Measurements from ENCODE around the gene CDC42EP3. TPM values are rescaled to one million over a fixed set of nuclear protein-coding genes. Genes with fewer than 3 reads are reported as not detected.

Gene CDC42EP3
- total RNA-seq, 1 donor from 2014 or later, result 75.3 TPM

GRCh38 chr2:37664231-37664643 lies 7.2 kb downstream of the CDC42EP3 start:
- ATAC-seq (ENCODE audit: poor library complexity) (no peak), DNase-seq (no peak)
- intact Hi-C loops (cut with DNase I), result no loop called here

- ATAC-seq (ENCODE audit: poor library complexity), result no peak
- intact Hi-C loops (cut with DNase I), result no loop called here
- no peak for DNase-seq
These were observed 8.1 kb downstream of the CDC42EP3 start for GRCh38 chr2:37663390-37663789.

- DNase-seq (no peak), ATAC-seq (ENCODE audit: poor library complexity) (no peak)
- intact Hi-C loops (cut with DNase I), result loop anchor here (10.0 kb wide), 1 partner anchor 245 kb away; no protein-coding TSS in a partner anchor
These were observed 11.7 kb downstream of the CDC42EP3 start for GRCh38 chr2:37659723-37660122.

- intact Hi-C loops (cut with DNase I), result loop anchor here (10.0 kb wide), 1 partner anchor 244 kb away; no protein-coding TSS in a partner anchor
These were observed 12.8 kb downstream of the CDC42EP3 start for GRCh38 chr2:37658682-37659081.

GRCh38 chr2:37657471-37657870 lies 14.0 kb downstream of the CDC42EP3 start:
- intact Hi-C loops (cut with DNase I), result loop anchor here (10.0 kb wide), 1 partner anchor 243 kb away; no protein-coding TSS in a partner anchor
- ATAC-seq (ENCODE audit: poor library complexity), result no peak
- no peak for DNase-seq

More at GRCh38 chr2:37658682-37659081, 12.8 kb downstream of the CDC42EP3 start:
- no peak for ATAC-seq (ENCODE audit: poor library complexity)
- DNase-seq, result no peak

- intact Hi-C loops (cut with DNase I), result loop anchor here (10.0 kb wide), 1 partner anchor 242 kb away; no protein-coding TSS in a partner anchor
- ATAC-seq (ENCODE audit: poor library complexity), result no peak
- no peak for DNase-seq
These were observed 14.7 kb downstream of the CDC42EP3 start for GRCh38 chr2:37656512-37657423.

- intact Hi-C loops (cut with DNase I), result loop anchor here (10.0 kb wide), 1 partner anchor 240 kb away; no protein-coding TSS in a partner anchor
These were observed 16.3 kb downstream of the CDC42EP3 start for GRCh38 chr2:37654932-37655841.

GRCh38 chr2:37654419-37654818 lies 17.0 kb downstream of the CDC42EP3 start:
- intact Hi-C loops (cut with DNase I), result loop anchor here (10.0 kb wide), 1 partner anchor 240 kb away; no protein-coding TSS in a partner anchor
- DNase-seq (no peak), ATAC-seq (ENCODE audit: poor library complexity) (peak; percentile 7)

More at GRCh38 chr2:37654932-37655841, 16.3 kb downstream of the CDC42EP3 start:
- no peak for DNase-seq
- peak; percentile 74 for ATAC-seq (ENCODE audit: poor library complexity)

- ATAC-seq (ENCODE audit: poor library complexity) (peak; percentile 80), DNase-seq (peak; percentile 82)
- intact Hi-C loops (cut with DNase I), result loop anchor here (10.0 kb wide), 1 partner anchor 239 kb away; no protein-coding TSS in a partner anchor
These were observed 17.6 kb downstream of the CDC42EP3 start for GRCh38 chr2:37653805-37654378.

GRCh38 chr2:37653093-37653492 lies 18.3 kb downstream of the CDC42EP3 start:
- DNase-seq, result no peak
- intact Hi-C loops (cut with DNase I), result loop anchor here (10.0 kb wide), 1 partner anchor 238 kb away; no protein-coding TSS in a partner anchor

GRCh38 chr2:37652199-37652640 lies 19.2 kb downstream of the CDC42EP3 start:
- intact Hi-C loops (cut with DNase I), result loop anchor here (10.0 kb wide), 1 partner anchor 237 kb away; no protein-coding TSS in a partner anchor

More at GRCh38 chr2:37653093-37653492, 18.3 kb downstream of the CDC42EP3 start:
- no peak for ATAC-seq (ENCODE audit: poor library complexity)

GRCh38 chr2:37650548-37651093 lies 20.8 kb downstream of the CDC42EP3 start:
- intact Hi-C loops (cut with DNase I), result loop anchor here (10.0 kb wide), 1 partner anchor 236 kb away; no protein-coding TSS in a partner anchor
- no peak for ATAC-seq (ENCODE audit: poor library complexity)

More at GRCh38 chr2:37652199-37652640, 19.2 kb downstream of the CDC42EP3 start:
- DNase-seq (no peak), ATAC-seq (ENCODE audit: poor library complexity) (no peak)

GRCh38 chr2:37649518-37649917 lies 21.9 kb downstream of the CDC42EP3 start:
- ATAC-seq (ENCODE audit: poor library complexity), result no peak
- intact Hi-C loops (cut with DNase I), result no loop called here
- no peak for DNase-seq

More at GRCh38 chr2:37650548-37651093, 20.8 kb downstream of the CDC42EP3 start:
- no peak for DNase-seq

GRCh38 chr2:37648331-37649011 lies 23.0 kb downstream of the CDC42EP3 start:
- peak; percentile 87 for DNase-seq
- peak; percentile 79 for ATAC-seq (ENCODE audit: poor library complexity)
- intact Hi-C loops (cut with DNase I), result no loop called here

- intact Hi-C loops (cut with DNase I), result no loop called here
- DNase-seq (no peak), ATAC-seq (ENCODE audit: poor library complexity) (no peak)
These were observed 23.5 kb downstream of the CDC42EP3 start for GRCh38 chr2:37647971-37648330.

GRCh38 chr2:37645836-37646235 lies 25.6 kb downstream of the CDC42EP3 start:
- no peak for ATAC-seq (ENCODE audit: poor library complexity)
- no peak for DNase-seq
- intact Hi-C loops (cut with DNase I), result no loop called here

GRCh38 chr2:37645362-37645761 lies 26.1 kb downstream of the CDC42EP3 start:
- DNase-seq (no peak), ATAC-seq (ENCODE audit: poor library complexity) (no peak)
- intact Hi-C loops (cut with DNase I), result no loop called here

Data from Right ventricle myocardium superior (tissue), 1 donor.